ENCODE results near the gene FKBP15. TPM values are rescaled to one million over a fixed set of nuclear protein-coding genes. Genes with fewer than 3 reads are reported as not detected.
A peak's percentile ranks its signal among the peaks of the same experiment; 100 is the strongest.

Gene FKBP15
- total RNA-seq, 1 donor from 2014 or later, result 17.2 TPM

DNA sequence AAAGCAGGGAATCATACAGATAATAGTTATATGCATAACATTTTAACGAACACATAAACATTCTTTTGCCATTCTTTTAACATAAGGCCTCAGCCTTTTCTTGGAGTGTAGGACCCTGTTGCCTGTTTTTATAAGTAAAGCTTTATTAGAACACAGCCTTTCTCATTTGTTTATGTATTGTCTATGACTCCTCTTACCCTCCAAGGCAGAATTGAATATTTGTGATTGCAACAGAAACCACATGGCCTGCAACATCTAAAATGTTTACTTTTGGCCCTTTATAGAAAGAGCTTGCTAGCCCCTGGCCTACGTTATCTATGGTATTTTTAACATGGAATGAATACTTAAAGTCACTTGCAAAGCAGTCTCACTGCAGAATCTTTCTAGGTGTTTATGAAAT lies 2.9 kb upstream of the FKBP15 start:
- no peak overlapping the region for H3K4me3 ChIP-seq (ENCODE audit: low read depth, low read length)
- TF ChIP-seq, protein P1, sequence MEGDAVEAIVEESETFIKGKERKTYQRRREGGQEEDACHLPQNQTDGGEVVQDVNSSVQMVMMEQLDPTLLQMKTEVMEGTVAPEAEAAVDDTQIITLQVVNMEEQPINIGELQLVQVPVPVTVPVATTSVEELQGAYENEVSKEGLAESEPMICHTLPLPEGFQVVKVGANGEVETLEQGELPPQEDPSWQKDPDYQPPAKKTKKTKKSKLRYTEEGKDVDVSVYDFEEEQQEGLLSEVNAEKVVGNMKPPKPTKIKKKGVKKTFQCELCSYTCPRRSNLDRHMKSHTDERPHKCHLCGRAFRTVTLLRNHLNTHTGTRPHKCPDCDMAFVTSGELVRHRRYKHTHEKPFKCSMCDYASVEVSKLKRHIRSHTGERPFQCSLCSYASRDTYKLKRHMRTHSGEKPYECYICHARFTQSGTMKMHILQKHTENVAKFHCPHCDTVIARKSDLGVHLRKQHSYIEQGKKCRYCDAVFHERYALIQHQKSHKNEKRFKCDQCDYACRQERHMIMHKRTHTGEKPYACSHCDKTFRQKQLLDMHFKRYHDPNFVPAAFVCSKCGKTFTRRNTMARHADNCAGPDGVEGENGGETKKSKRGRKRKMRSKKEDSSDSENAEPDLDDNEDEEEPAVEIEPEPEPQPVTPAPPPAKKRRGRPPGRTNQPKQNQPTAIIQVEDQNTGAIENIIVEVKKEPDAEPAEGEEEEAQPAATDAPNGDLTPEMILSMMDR (IDR thresholded peaks at IDR 0.05; ENCODE audit: insufficient read depth, low read length, poor library complexity, severe bottlenecking), result no peak
- H3K36me3 ChIP-seq (ENCODE audit: control insufficient read depth, insufficient read depth, low read length), result no peaks in the 10 kb centered on the region
- H3K27me3 ChIP-seq (ENCODE audit: control insufficient read depth, insufficient read depth, low read length), result no peaks in the 10 kb centered on the region
- DNase-seq (ENCODE audit: low read depth), result no peak

DNA sequence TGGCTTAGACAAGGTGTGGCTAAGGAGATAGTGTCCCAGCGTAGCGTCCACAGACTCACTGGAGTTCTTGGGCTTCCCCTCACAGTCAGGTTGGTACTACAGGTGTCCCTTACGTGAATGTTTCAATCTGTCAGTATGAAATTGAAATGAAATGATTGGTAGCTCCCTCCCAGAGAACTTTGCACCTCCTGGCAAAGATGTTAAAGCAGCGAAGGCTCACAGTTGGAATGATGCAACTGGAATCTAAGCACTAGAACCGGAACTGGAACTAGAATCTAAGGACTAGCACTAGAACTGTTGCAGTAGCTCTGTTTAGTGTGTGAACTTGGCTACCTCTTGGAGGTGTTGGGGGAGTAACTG lies 1.4 kb upstream of the FKBP15 start:
- peak overlapping the region; percentile 99 for H3K4me3 ChIP-seq (ENCODE audit: low read depth, low read length)
- TF ChIP-seq, protein P1 (IDR thresholded peaks at IDR 0.05; ENCODE audit: insufficient read depth, low read length, poor library complexity, severe bottlenecking), result no peak
- H3K27me3 ChIP-seq (ENCODE audit: control insufficient read depth, insufficient read depth, low read length), result no peaks in the 10 kb centered on the region
- H3K36me3 ChIP-seq (ENCODE audit: control insufficient read depth, insufficient read depth, low read length), result no peaks in the 10 kb centered on the region
- DNase-seq (ENCODE audit: low read depth), result no peak

DNA sequence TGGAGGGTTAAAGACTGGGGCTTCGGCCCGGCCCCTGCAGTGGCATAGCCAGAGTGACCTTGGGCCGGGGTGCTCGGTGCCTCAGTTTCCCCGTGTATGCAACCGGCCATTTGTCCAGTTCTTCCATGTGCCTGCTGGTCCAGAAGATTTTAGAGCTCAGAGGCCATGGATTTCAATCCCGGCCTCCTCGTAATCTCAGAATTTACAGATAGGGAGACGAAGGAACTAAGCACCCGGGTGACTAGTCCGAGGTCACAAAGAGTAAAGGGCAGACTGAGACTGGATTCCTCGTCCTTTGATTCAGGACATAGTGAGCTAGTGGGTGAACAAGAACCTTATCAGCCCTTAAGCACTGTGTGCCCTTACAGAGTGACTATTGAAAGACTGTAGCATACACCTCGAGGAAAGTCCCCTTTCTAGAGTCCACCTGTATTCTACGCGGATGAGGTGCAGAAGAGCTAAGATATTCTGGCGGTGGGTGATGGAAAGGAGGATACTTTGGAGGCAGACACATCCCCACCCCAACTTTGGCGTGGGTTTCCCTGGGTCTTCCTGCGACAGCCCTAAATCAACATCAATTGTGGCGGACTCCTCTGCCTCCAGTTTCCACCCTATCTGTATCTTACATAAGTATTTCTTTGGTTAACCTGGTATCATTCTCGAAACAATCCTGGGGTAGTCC lies 864 bp upstream of the FKBP15 start:
- TF ChIP-seq, protein P1 (IDR thresholded peaks at IDR 0.05; ENCODE audit: insufficient read depth, low read length, poor library complexity, severe bottlenecking), result no peak
- no peak for DNase-seq (ENCODE audit: low read depth)
- H3K4me3 ChIP-seq (ENCODE audit: low read depth, low read length), result peak overlapping the region; percentile 99
- no peaks in the 10 kb centered on the region for H3K36me3 ChIP-seq (ENCODE audit: control insufficient read depth, insufficient read depth, low read length)
- H3K27me3 ChIP-seq (ENCODE audit: control insufficient read depth, insufficient read depth, low read length), result no peaks in the 10 kb centered on the region

DNA sequence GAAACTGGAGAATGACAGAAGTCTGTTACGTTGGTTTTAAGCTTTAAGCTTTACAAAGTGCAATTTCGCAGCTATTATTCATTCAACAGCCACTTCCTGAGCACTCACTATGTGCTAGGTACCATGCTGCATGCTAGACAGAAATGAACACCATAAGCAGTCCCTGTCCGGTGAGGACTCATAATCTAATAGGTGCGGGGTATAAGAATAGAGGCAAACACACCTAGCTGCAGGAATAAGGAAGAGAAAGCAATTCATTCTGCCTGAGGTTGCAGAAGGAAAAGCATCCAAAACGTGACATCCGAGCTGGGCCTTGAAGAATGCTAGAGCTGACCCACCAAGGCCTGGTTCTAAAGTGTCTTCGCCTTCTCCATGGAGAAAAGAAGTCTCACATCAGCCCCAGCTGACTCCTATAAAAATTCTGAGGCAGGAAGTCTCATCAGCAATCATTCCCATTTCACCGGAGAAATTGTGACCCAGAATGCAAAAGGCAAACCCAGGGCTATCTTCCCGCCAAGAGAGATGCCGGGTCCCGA lies 542 bp downstream of the FKBP15 start:
- Histone ChIP-seq H3K4me3 (ENCODE audit: low read depth, low read length) (peak overlapping the region; percentile 99), H3K36me3 (ENCODE audit: control insufficient read depth, insufficient read depth, low read length) (no peaks in the 10 kb centered on the region), H3K27me3 (ENCODE audit: control insufficient read depth, insufficient read depth, low read length) (no peaks in the 10 kb centered on the region)
- TF ChIP-seq, protein P1 (IDR thresholded peaks at IDR 0.05; ENCODE audit: insufficient read depth, low read length, poor library complexity, severe bottlenecking), result no peak
- no peak for DNase-seq (ENCODE audit: low read depth)

DNA sequence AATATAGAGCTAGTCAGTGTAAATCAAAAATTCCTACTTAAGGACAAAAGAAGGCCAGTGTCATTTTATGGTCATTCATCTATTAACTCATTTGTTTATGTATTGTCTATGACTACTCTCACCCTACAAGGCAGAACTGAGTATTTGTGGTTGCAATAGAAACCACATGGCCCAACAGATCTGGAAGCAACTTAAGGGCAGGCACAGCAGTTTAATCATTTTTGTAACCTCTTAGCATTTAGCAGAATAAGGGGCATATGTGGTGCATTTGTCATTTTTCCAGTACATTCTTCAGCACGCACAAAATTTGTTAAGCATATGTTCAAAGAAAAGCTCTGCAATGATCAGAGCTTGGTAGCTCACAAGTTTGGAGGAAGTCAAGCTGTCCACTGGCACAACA lies 1.1 kb downstream of the FKBP15 start:
- Histone ChIP-seq H3K4me3 (ENCODE audit: low read depth, low read length) (peak overlapping the region; percentile 99), H3K36me3 (ENCODE audit: control insufficient read depth, insufficient read depth, low read length) (no peaks in the 10 kb centered on the region), H3K27me3 (ENCODE audit: control insufficient read depth, insufficient read depth, low read length) (no peaks in the 10 kb centered on the region)
- TF ChIP-seq, protein P1 (IDR thresholded peaks at IDR 0.05; ENCODE audit: insufficient read depth, low read length, poor library complexity, severe bottlenecking), result no peak
- DNase-seq (ENCODE audit: low read depth), result no peak
